Psoas muscle (tissue), 8 donors: Measurements from ENCODE around the gene IGFLR1. TPM values are rescaled to one million over a fixed set of nuclear protein-coding genes. Genes with fewer than 3 reads are reported as not detected.

Experiments used
- ATAC-seq, 4 donors: fragments of 200-7000 bp; cut with Tn5 transposase; one replicate each; pipeline ENCODE4 v1.9.1; 2020; ENCODE audit warnings: moderate library complexity in 3 of 4, mild to moderate bottlenecking in 2 of 4
- DNase-seq, 2 donors: peaks; one replicate each; pipeline ENCODE4 v3.0.0-alpha.2; 2020
- H3K27ac ChIP-seq: fragments of 200-600 bp; one replicate; pipeline ENCODE4 v1.8.0; 2022
- H3K27me3 ChIP-seq, 3 donors: fragments of 200-600 bp in 1 of 3; one replicate each; pipeline versions ENCODE4 v1.6.1 to v1.8.0; 2013 to 2022; ENCODE audit warnings: low read length in 2 of 3, mild to moderate bottlenecking in 2 of 3, moderate library complexity in 1 of 3; ENCODE audit not compliant: insufficient read depth in 3 of 3
- H3K36me3 ChIP-seq, 2 donors: fragments of 200-600 bp in 1 of 2; one replicate each; pipeline versions ENCODE4 v1.6.1 to v1.8.0; 2013 to 2022; ENCODE audit warnings: low read depth in 1 of 2, mild to moderate bottlenecking in 1 of 2, moderate library complexity in 1 of 2; ENCODE audit not compliant: insufficient read depth in 1 of 2
- H3K4me1 ChIP-seq: fragments of 200-600 bp; one replicate; pipeline ENCODE4 v1.8.0; 2022
- H3K4me3 ChIP-seq: fragments of 200-600 bp; one replicate; pipeline ENCODE4 v1.8.0; 2022; ENCODE audit warnings: mild to moderate bottlenecking
- H3K9me3 ChIP-seq: fragments of 200-600 bp; one replicate; pipeline ENCODE4 v1.8.0; 2022
- CTCF ChIP-seq: fragments of 200-600 bp; IDR thresholded peaks from one replicate; pipeline ENCODE4 v1.8.0; 2022; ENCODE audit warnings: antibody characterized with exemption
- WGBS, 3 donors: extraction: QIAGEN DNeasy Blood & Tissue Kit; methylation state at CpG; one replicate each; pipeline versions ENCODE4 v1.1.6 to v1.1.7; 2013; 5-methylcytosine and 5-hydroxymethylcytosine counted together
- intact Hi-C, 2 donors: fragments of 100-400 bp; cut with DNase I; formaldehyde crosslinking; loops; one replicate each; pipeline versions ENCODE4 v1.11.0 to v1.14.2; 2022
- polyA plus RNA-seq, 3 donors: library from polyadenylated mRNA; stranded (reverse); fragments of 200-250 nt; gene quantifications; one replicate each; pipeline ENCODE4 v1.2.3, GENCODE V29; 2013
- total RNA-seq, 4 donors: library from RNA; stranded (reverse); fragmentation: NEBNext Ultra II Directional in 2 of 4; extraction: Animal tissue kit (Norgen Biotek cat#: 25700) in 2 of 4; gene quantifications; one replicate each; pipeline versions ENCODE4 v1.2.1 to v1.2.4, GENCODE V29; 2021 to 2023
- donor health status: healthy with polysubstance abuse.
- donor health status: DM: no; HTN: no; CAD: no; lungs with moderate emphysema.
- donor health status: Bipolar disorder and iron deficiency.
- donor health status: healthy.
- donor health status: DM: yes; HTN: yes; CAD: no.
- donor health status: DM: no; HTN: no; CAD: no.
- donor health status: DM: no; HTN: no; CAD: no.
- donor health status: DM: yes; HTN: yes; CAD: no.

Gene IGFLR1
- total and polyA plus RNA-seq, 7 donors: 2.0 to 12.4 (median 5.8) TPM

- intact Hi-C loops: no loop called here
- Histone ChIP-seq H3K36me3 (no peaks in the 10 kb centered on the region), H3K4me1 (no peaks in the 10 kb centered on the region), H3K27me3 (no peaks in the 10 kb centered on the region), H3K27ac (no peak overlapping the region), H3K4me3 (no peak overlapping the region), H3K9me3 (no peaks in the 10 kb centered on the region)
- no peak for DNase-seq
- no peak for ATAC-seq
- WGBS, 3 donors: 91 to 100% (median 95%) methylated on average over 1 of the region's 1 CpG
- no peak for TF ChIP-seq CTCF
These were observed 33.9 kb downstream of the IGFLR1 start for GRCh38 chr19:35708391-35708790.

GRCh38 chr19:35704218-35704617, 38.0 kb downstream of the IGFLR1 start, which contains the start of gene ZBTB32:
ZBTB32 (plus strand) TSS chr19:35704558; CDS start chr19:35714627, 10,069 bp downstream.
- no peaks in the 10 kb centered on the region for H3K36me3 ChIP-seq
- H3K27me3 ChIP-seq: no peaks in the 10 kb centered on the region
- 14 to 20% (median 17%) methylated on average over 24 of the region's 24 CpGs for WGBS, 3 donors
- H3K27ac ChIP-seq: no peak within 1 kb of the TSS
- H3K9me3 ChIP-seq: no peaks in the 10 kb centered on the region
- H3K4me1 ChIP-seq: peaks cover 5% of the 10 kb centered on the region
- no peak for DNase-seq
- TF ChIP-seq CTCF: no peak
- intact Hi-C loops: no loop called here
- no peak within 1 kb of the TSS for H3K4me3 ChIP-seq
- no peak for ATAC-seq

GRCh38 chr19:35703343-35703742, 38.9 kb downstream of the IGFLR1 start:
- no peak overlapping the region for H3K27ac ChIP-seq
- H3K27me3 ChIP-seq: no peaks in the 10 kb centered on the region
- peaks cover 5% of the 10 kb centered on the region for H3K4me1 ChIP-seq
- no peaks in the 10 kb centered on the region for H3K9me3 ChIP-seq
- intact Hi-C loops: no loop called here
- peak overlapping the region; percentile 70 for H3K4me3 ChIP-seq
- ATAC-seq (peak in 1 of 4 donors; percentile 23), DNase-seq (no peak)
- TF ChIP-seq CTCF: no peak
- H3K36me3 ChIP-seq: no peaks in the 10 kb centered on the region
- 41 to 50% (median 44%) methylated on average over 8 to 9 of the region's 9 CpGs for WGBS, 3 donors

GRCh38 chr19:35702223-35703012, 39.8 kb downstream of the IGFLR1 start:
- ATAC-seq: peak; percentile 100
- peak; percentile 95 to 97 for DNase-seq
- Histone ChIP-seq H3K27me3 (no peaks in the 10 kb centered on the region), H3K36me3 (no peaks in the 10 kb centered on the region), H3K27ac (no peak overlapping the region), H3K4me3 (peak overlapping the region; percentile 70), H3K4me1 (peaks cover 5% of the 10 kb centered on the region), H3K9me3 (no peaks in the 10 kb centered on the region)
- TF ChIP-seq CTCF: no peak
- intact Hi-C loops: no loop called here
- 0% methylated on average over 50 of the region's 50 CpGs for WGBS, 3 donors
